Neural progenitor cell (in vitro differentiated cells): ENCODE measurements around the gene SMTN.

Experiments used
- EZH2 ChIP-seq: fragments of 200-600 bp; sonication (generic); IDR thresholded peaks from 2 replicates; pipeline ENCODE4 v1.6.1; 2017; ENCODE audit warnings: antibody characterized with exemption, mild to moderate bottlenecking, moderate library complexity
- TF ChIP-seq, protein P1 (sequence below): fragments of 200-600 bp; sonication (generic); IDR thresholded peaks from 2 replicates; pipeline ENCODE4 v1.5.1; 2017; ENCODE audit warnings: antibody characterized with exemption, mild to moderate bottlenecking

- no peak for TF ChIP-seq EZH2
- TF ChIP-seq, protein P1, sequence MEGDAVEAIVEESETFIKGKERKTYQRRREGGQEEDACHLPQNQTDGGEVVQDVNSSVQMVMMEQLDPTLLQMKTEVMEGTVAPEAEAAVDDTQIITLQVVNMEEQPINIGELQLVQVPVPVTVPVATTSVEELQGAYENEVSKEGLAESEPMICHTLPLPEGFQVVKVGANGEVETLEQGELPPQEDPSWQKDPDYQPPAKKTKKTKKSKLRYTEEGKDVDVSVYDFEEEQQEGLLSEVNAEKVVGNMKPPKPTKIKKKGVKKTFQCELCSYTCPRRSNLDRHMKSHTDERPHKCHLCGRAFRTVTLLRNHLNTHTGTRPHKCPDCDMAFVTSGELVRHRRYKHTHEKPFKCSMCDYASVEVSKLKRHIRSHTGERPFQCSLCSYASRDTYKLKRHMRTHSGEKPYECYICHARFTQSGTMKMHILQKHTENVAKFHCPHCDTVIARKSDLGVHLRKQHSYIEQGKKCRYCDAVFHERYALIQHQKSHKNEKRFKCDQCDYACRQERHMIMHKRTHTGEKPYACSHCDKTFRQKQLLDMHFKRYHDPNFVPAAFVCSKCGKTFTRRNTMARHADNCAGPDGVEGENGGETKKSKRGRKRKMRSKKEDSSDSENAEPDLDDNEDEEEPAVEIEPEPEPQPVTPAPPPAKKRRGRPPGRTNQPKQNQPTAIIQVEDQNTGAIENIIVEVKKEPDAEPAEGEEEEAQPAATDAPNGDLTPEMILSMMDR: no peak
Measured at GRCh38 chr22:31068970-31069369, 12.1 kb upstream of the SMTN start.
